Mesendoderm (in vitro differentiated cells): ENCODE results near the gene DPYSL4.

Experiments
- DNase-seq: peaks from one replicate; pipeline ENCODE4 v3.0.0; 2013
- H2AK5ac ChIP-seq: 2 replicates; pipeline ENCODE4 v1.6.1; 2013; ENCODE audit warnings: low read length, inconsistent platforms
- H2BK120ac ChIP-seq: 2 replicates; pipeline ENCODE4 v1.6.1; 2013; ENCODE audit warnings: low read depth, mild to moderate bottlenecking, low read length, moderate library complexity, mixed read lengths
- H2BK15ac ChIP-seq: replicated peaks from 2 replicates; pipeline ENCODE4 v1.6.1; 2013; ENCODE audit warnings: low read depth, mild to moderate bottlenecking, moderate library complexity
- H2BK5ac ChIP-seq: 2 replicates; pipeline ENCODE4 v1.6.1; 2013; ENCODE audit warnings: low read length, inconsistent platforms
- H3K18ac ChIP-seq: 2 replicates; pipeline ENCODE4 v1.6.1; 2013; ENCODE audit warnings: mild to moderate bottlenecking, low read length, mixed read lengths
- H3K23ac ChIP-seq: one replicate; pipeline ENCODE4 v1.6.1; 2013; ENCODE audit warnings: low read length
- H3K27ac ChIP-seq: 2 replicates; pipeline ENCODE4 v1.5.1; 2013; ENCODE audit warnings: low read depth, mild to moderate bottlenecking, inconsistent platforms, low read length, moderate library complexity
- H3K27me3 ChIP-seq: 2 replicates; pipeline ENCODE4 v1.6.1; 2013; ENCODE audit warnings: low read length, control low read depth, mild to moderate bottlenecking, inconsistent platforms; ENCODE audit not compliant: insufficient read depth, poor library complexity
- H3K36me3 ChIP-seq: 2 replicates; pipeline ENCODE4 v1.6.1; 2013; ENCODE audit warnings: low read length, inconsistent platforms; ENCODE audit not compliant: control insufficient read depth, insufficient read depth
- H3K4ac ChIP-seq: one replicate; pipeline ENCODE4 v1.6.1; 2013; ENCODE audit warnings: low read depth, mild to moderate bottlenecking, low read length, moderate library complexity
- H3K4me1 ChIP-seq: 2 replicates; pipeline ENCODE4 v1.6.1; 2013; ENCODE audit warnings: low read depth, low read length, inconsistent platforms; ENCODE audit not compliant: control insufficient read depth
- H3K4me2 ChIP-seq: 2 replicates; pipeline ENCODE4 v1.6.1; 2013; ENCODE audit warnings: low read length
- H3K4me3 ChIP-seq: 2 replicates; pipeline ENCODE4 v1.5.1; 2013; ENCODE audit warnings: mild to moderate bottlenecking, low read length
- H3K56ac ChIP-seq: one replicate; pipeline ENCODE4 v1.6.1; 2013; ENCODE audit warnings: low read length
- H3K79me1 ChIP-seq: 2 replicates; pipeline ENCODE4 v1.6.1; 2013; ENCODE audit warnings: low read length, inconsistent platforms
- H3K79me2 ChIP-seq: 2 replicates; pipeline ENCODE4 v1.6.1; 2013; ENCODE audit warnings: mild to moderate bottlenecking, low read length; ENCODE audit not compliant: control insufficient read depth, insufficient read depth
- H3K9ac ChIP-seq: 2 replicates; pipeline ENCODE4 v1.6.1; 2013; ENCODE audit warnings: low read length, inconsistent platforms
- H4K5ac ChIP-seq: one replicate; pipeline ENCODE4 v1.6.1; 2013; ENCODE audit warnings: low read length
- H4K8ac ChIP-seq: one replicate; pipeline ENCODE4 v1.6.1; 2013; ENCODE audit warnings: low read depth, mild to moderate bottlenecking, control low read depth, low read length, moderate library complexity
- whole genome bisulfite sequencing: extraction: QIAGEN DNeasy Blood & Tissue Kit; methylation state at CpG from one replicate; pipeline ENCODE4 v1.1.7; 2013; ENCODE audit warnings: low lambda C conversion rate, missing lambda C conversion rate; ENCODE audit not compliant: insufficient coverage; ENCODE audit errors: extremely low coverage; 5-methylcytosine and 5-hydroxymethylcytosine counted together

Gene DPYSL4

GRCh38 chr10:132237871-132238270 is 51.1 kb downstream of the DPYSL4 start:
- Histone ChIP-seq H4K5ac (no peak overlapping the region), H3K23ac (no peak overlapping the region), H2BK15ac (no peak overlapping the region), H3K4me2 (no peak overlapping the region), H3K4me1 (no peaks in the 10 kb centered on the region), H3K79me1 (no peaks in the 10 kb centered on the region), H3K4me3 (no peak overlapping the region), H3K56ac (no peak overlapping the region), H3K79me2 (no peaks in the 10 kb centered on the region), H3K27me3 (no peaks in the 10 kb centered on the region), H2BK120ac (no peak overlapping the region), H3K18ac (no peak overlapping the region), H2BK5ac (no peak overlapping the region), H3K4ac (no peak overlapping the region), H3K9ac (no peak overlapping the region), H3K36me3 (no peaks in the 10 kb centered on the region), H3K27ac (no peak overlapping the region), H4K8ac (no peak overlapping the region), H2AK5ac (no peak overlapping the region)
- no CpG with 5 or more reads among the region's 9 CpGs for WGBS
- no peak for DNase-seq

- H3K9ac ChIP-seq, result no peak overlapping the region
- no peak overlapping the region for H2BK15ac ChIP-seq
- no peak for DNase-seq
- no peaks in the 10 kb centered on the region for H3K36me3 ChIP-seq
- no peak overlapping the region for H4K8ac ChIP-seq
- H3K79me1 ChIP-seq, result no peaks in the 10 kb centered on the region
- no peak overlapping the region for H3K56ac ChIP-seq
- no peak overlapping the region for H4K5ac ChIP-seq
- no CpG with 5 or more reads among the region's 17 CpGs for WGBS
- no peaks in the 10 kb centered on the region for H3K27me3 ChIP-seq
- H3K4me3 ChIP-seq, result no peak overlapping the region
- H2BK5ac ChIP-seq, result no peak overlapping the region
- no peak overlapping the region for H2BK120ac ChIP-seq
- no peaks in the 10 kb centered on the region for H3K4me1 ChIP-seq
- no peak overlapping the region for H3K23ac ChIP-seq
- no peak overlapping the region for H3K18ac ChIP-seq
- H3K27ac ChIP-seq, result no peak overlapping the region
- H3K79me2 ChIP-seq, result no peaks in the 10 kb centered on the region
- H2AK5ac ChIP-seq, result no peak overlapping the region
- no peak overlapping the region for H3K4ac ChIP-seq
- H3K4me2 ChIP-seq, result no peak overlapping the region
Observed at GRCh38 chr10:132238371-132239125, 51.8 kb downstream of the DPYSL4 start.

- no peak overlapping the region for H2BK15ac ChIP-seq
- DNase-seq, result no peak
- no peak overlapping the region for H2AK5ac ChIP-seq
- H3K23ac ChIP-seq, result no peak overlapping the region
- no peak overlapping the region for H3K18ac ChIP-seq
- no peak overlapping the region for H4K5ac ChIP-seq
- H2BK120ac ChIP-seq, result no peak overlapping the region
- WGBS, result no CpG with 5 or more reads among the region's 29 CpGs
- H3K27ac ChIP-seq, result no peak overlapping the region
- no peak overlapping the region for H3K4ac ChIP-seq
- no peaks in the 10 kb centered on the region for H3K79me2 ChIP-seq
- no peaks in the 10 kb centered on the region for H3K4me1 ChIP-seq
- no peak overlapping the region for H2BK5ac ChIP-seq
- no peaks in the 10 kb centered on the region for H3K27me3 ChIP-seq
- no peaks in the 10 kb centered on the region for H3K79me1 ChIP-seq
- no peak overlapping the region for H4K8ac ChIP-seq
- no peak overlapping the region for H3K9ac ChIP-seq
- no peak overlapping the region for H3K56ac ChIP-seq
- H3K36me3 ChIP-seq, result no peaks in the 10 kb centered on the region
- H3K4me2 ChIP-seq, result no peak overlapping the region
- no peak overlapping the region for H3K4me3 ChIP-seq
Observed at GRCh38 chr10:132239126-132240031, 52.6 kb downstream of the DPYSL4 start.

DNA sequence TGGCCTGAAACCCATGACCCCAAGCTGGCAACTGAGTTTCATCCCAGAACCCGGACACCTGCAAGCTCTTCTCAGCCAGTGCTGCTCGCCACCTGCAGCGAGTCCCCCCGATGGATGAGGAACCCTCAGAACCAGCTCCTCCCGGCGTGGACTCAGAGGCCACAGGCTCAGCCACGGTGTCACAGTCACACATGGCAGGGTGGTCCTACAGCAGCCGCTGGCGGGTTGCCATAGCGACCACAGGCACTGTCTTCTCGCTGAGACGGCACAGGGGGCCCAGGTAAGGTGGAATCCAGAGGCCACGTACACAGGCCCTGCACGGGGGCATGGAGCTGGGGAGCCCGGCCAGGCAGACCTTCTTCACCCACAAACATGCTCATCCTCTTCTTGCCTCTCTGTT is 53.4 kb downstream of the DPYSL4 start:
- H2BK5ac ChIP-seq, result no peak overlapping the region
- H3K79me1 ChIP-seq, result no peaks in the 10 kb centered on the region
- H2AK5ac ChIP-seq, result no peak overlapping the region
- no peak for DNase-seq
- H3K4me3 ChIP-seq, result no peak overlapping the region
- no peak overlapping the region for H3K18ac ChIP-seq
- H3K4ac ChIP-seq, result no peak overlapping the region
- H3K4me2 ChIP-seq, result no peak overlapping the region
- H3K56ac ChIP-seq, result no peak overlapping the region
- no peak overlapping the region for H4K5ac ChIP-seq
- no peak overlapping the region for H3K23ac ChIP-seq
- no peaks in the 10 kb centered on the region for H3K27me3 ChIP-seq
- H2BK15ac ChIP-seq, result no peak overlapping the region
- no peak overlapping the region for H3K9ac ChIP-seq
- no peak overlapping the region for H2BK120ac ChIP-seq
- no CpG with 5 or more reads among the region's 15 CpGs for WGBS
- no peaks in the 10 kb centered on the region for H3K4me1 ChIP-seq
- H4K8ac ChIP-seq, result no peak overlapping the region
- H3K27ac ChIP-seq, result no peak overlapping the region
- H3K36me3 ChIP-seq, result no peaks in the 10 kb centered on the region
- no peaks in the 10 kb centered on the region for H3K79me2 ChIP-seq

GRCh38 chr10:132240581-132240980 is 53.8 kb downstream of the DPYSL4 start:
- no peak overlapping the region for H2BK5ac ChIP-seq
- H2BK15ac ChIP-seq, result no peak overlapping the region
- H4K8ac ChIP-seq, result no peak overlapping the region
- no peak overlapping the region for H4K5ac ChIP-seq
- no peak overlapping the region for H3K4me2 ChIP-seq
- H3K4me3 ChIP-seq, result no peak overlapping the region
- no peak overlapping the region for H3K56ac ChIP-seq
- H3K79me2 ChIP-seq, result no peaks in the 10 kb centered on the region
- H2AK5ac ChIP-seq, result no peak overlapping the region
- H3K27ac ChIP-seq, result no peak overlapping the region
- no peak overlapping the region for H3K9ac ChIP-seq
- no peak overlapping the region for H3K4ac ChIP-seq
- no peaks in the 10 kb centered on the region for H3K4me1 ChIP-seq
- no peaks in the 10 kb centered on the region for H3K79me1 ChIP-seq
- H2BK120ac ChIP-seq, result no peak overlapping the region
- H3K36me3 ChIP-seq, result no peaks in the 10 kb centered on the region
- H3K23ac ChIP-seq, result no peak overlapping the region
- no peak for DNase-seq
- H3K18ac ChIP-seq, result no peak overlapping the region
- H3K27me3 ChIP-seq, result no peaks in the 10 kb centered on the region
- no CpG with 5 or more reads among the region's 16 CpGs for WGBS
